ENCODE measurements around the gene SLMAP.

Gene SLMAP

GRCh38 chr3:57972531-57973111 lies 216.5 kb downstream of the SLMAP start:
- no peak for DNase-seq

GRCh38 chr3:57973715-57974477 lies 217.8 kb downstream of the SLMAP start:
- DNase-seq, result no peak

GRCh38 chr3:57974796-57975388 lies 218.8 kb downstream of the SLMAP start:
- DNase-seq, result no peak

GRCh38 chr3:57977818-57978235 lies 221.7 kb downstream of the SLMAP start:
- no peak for DNase-seq

- DNase-seq, result no peak
Measured at GRCh38 chr3:57978316-57978715, 222.2 kb downstream of the SLMAP start.
